Loucy (cell line): Measurements from ENCODE around the gene EBP.

Experiments used
- H2AFZ ChIP-seq: fragments of 200-600 bp; sonication (generic); 2 replicates; pipeline ENCODE4 v1.6.0; 2016; ENCODE audit warnings: antibody characterized with exemption, mild to moderate bottlenecking, low read length, moderate library complexity
- H3F3A ChIP-seq: fragments of 200-600 bp; 2 replicates; pipeline ENCODE4 v1.6.0; 2016; ENCODE audit warnings: antibody characterized with exemption, low read depth, mild to moderate bottlenecking
- H3K27me3 ChIP-seq: fragments of 200-600 bp; sonication (generic); 2 replicates; pipeline ENCODE4 v1.6.1; 2014; ENCODE audit warnings: low read length, mild to moderate bottlenecking; ENCODE audit not compliant: insufficient read depth, poor library complexity, severe bottlenecking
- H3K36me3 ChIP-seq: fragments of 200-600 bp; sonication (generic); 2 replicates; pipeline ENCODE4 v1.6.1; 2016; ENCODE audit warnings: low read length; ENCODE audit not compliant: insufficient read depth
- H3K4me1 ChIP-seq: fragments of 200-600 bp; sonication (generic); 2 replicates; pipeline ENCODE4 v1.5.1; 2014; ENCODE audit warnings: low read length, mild to moderate bottlenecking; ENCODE audit not compliant: insufficient read depth, poor library complexity, severe bottlenecking
- H3K4me2 ChIP-seq: fragments of 200-600 bp; sonication (generic); 2 replicates; pipeline ENCODE4 v1.6.0; 2014; ENCODE audit warnings: antibody characterized with exemption, low read length, low read depth, mild to moderate bottlenecking; ENCODE audit not compliant: poor library complexity, severe bottlenecking
- H3K4me3 ChIP-seq: fragments of 200-600 bp; sonication (generic); 2 replicates; pipeline ENCODE4 v1.5.1; 2014; ENCODE audit warnings: low read length, mild to moderate bottlenecking, mixed read lengths; ENCODE audit not compliant: poor library complexity, severe bottlenecking
- H3K79me2 ChIP-seq: fragments of 200-600 bp; sonication (generic); 2 replicates; pipeline ENCODE4 v1.6.1; 2014; ENCODE audit warnings: low read length; ENCODE audit not compliant: insufficient read depth
- H3K9ac ChIP-seq: fragments of 200-600 bp; sonication (generic); 2 replicates; pipeline ENCODE4 v1.6.0; 2014; ENCODE audit warnings: mild to moderate bottlenecking, low read depth, low read length, moderate library complexity; ENCODE audit not compliant: poor library complexity, severe bottlenecking
- H3K9me2 ChIP-seq: fragments of 200-600 bp; sonication (generic); replicated peaks from 2 replicates; pipeline ENCODE4 v1.6.1; 2016; ENCODE audit warnings: low read depth, low read length, mixed read lengths
- H3K9me3 ChIP-seq: fragments of 200-600 bp; sonication (generic); 2 replicates; pipeline ENCODE4 v1.6.1; 2014; ENCODE audit warnings: mild to moderate bottlenecking, antibody characterized with exemption, low read length, low read depth; ENCODE audit not compliant: insufficient read depth
- H4K20me1 ChIP-seq: fragments of 200-600 bp; sonication (generic); 2 replicates; pipeline ENCODE4 v1.6.0; 2014; ENCODE audit warnings: antibody characterized with exemption, low read length, mild to moderate bottlenecking; ENCODE audit not compliant: insufficient read depth, poor library complexity, severe bottlenecking
- EZH2phosphoT487 ChIP-seq: fragments of 200-600 bp; IDR thresholded peaks from 2 replicates; pipeline ENCODE4 v1.6.1; 2018; ENCODE audit warnings: antibody characterized with exemption, mild to moderate bottlenecking, moderate library complexity, borderline replicate concordance
- TF ChIP-seq, protein P1 (sequence below): fragments of 200-600 bp; sonication (generic); conservative IDR thresholded peaks from 2 replicates; pipeline ENCODE4 v1.5.1; 2014; ENCODE audit warnings: mild to moderate bottlenecking, antibody characterized with exemption, low read length

Gene EBP

GRCh38 chrX:48475296-48475695 lies 46.3 kb upstream of the EBP start:
- peak overlapping the region; percentile 88 for H3K9ac ChIP-seq
- no peaks in the 10 kb centered on the region for H3F3A ChIP-seq
- H3K4me2 ChIP-seq = peak overlapping the region; percentile 72
- H3K27me3 ChIP-seq = no peaks in the 10 kb centered on the region
- H3K79me2 ChIP-seq = peaks cover 39% of the 10 kb centered on the region
- TF ChIP-seq, protein P1, sequence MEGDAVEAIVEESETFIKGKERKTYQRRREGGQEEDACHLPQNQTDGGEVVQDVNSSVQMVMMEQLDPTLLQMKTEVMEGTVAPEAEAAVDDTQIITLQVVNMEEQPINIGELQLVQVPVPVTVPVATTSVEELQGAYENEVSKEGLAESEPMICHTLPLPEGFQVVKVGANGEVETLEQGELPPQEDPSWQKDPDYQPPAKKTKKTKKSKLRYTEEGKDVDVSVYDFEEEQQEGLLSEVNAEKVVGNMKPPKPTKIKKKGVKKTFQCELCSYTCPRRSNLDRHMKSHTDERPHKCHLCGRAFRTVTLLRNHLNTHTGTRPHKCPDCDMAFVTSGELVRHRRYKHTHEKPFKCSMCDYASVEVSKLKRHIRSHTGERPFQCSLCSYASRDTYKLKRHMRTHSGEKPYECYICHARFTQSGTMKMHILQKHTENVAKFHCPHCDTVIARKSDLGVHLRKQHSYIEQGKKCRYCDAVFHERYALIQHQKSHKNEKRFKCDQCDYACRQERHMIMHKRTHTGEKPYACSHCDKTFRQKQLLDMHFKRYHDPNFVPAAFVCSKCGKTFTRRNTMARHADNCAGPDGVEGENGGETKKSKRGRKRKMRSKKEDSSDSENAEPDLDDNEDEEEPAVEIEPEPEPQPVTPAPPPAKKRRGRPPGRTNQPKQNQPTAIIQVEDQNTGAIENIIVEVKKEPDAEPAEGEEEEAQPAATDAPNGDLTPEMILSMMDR = no peak
- TF ChIP-seq EZH2phosphoT487 = no peak
- peak overlapping the region; percentile 84 for H3K4me3 ChIP-seq
- H2AFZ ChIP-seq = peak overlapping the region; percentile 86
- peaks cover 11% of the 10 kb centered on the region for H3K4me1 ChIP-seq
- H4K20me1 ChIP-seq = no peaks in the 10 kb centered on the region
- no peaks in the 10 kb centered on the region for H3K36me3 ChIP-seq
- H3K9me2 ChIP-seq = no peaks in the 10 kb centered on the region
- no peaks in the 10 kb centered on the region for H3K9me3 ChIP-seq

DNA sequence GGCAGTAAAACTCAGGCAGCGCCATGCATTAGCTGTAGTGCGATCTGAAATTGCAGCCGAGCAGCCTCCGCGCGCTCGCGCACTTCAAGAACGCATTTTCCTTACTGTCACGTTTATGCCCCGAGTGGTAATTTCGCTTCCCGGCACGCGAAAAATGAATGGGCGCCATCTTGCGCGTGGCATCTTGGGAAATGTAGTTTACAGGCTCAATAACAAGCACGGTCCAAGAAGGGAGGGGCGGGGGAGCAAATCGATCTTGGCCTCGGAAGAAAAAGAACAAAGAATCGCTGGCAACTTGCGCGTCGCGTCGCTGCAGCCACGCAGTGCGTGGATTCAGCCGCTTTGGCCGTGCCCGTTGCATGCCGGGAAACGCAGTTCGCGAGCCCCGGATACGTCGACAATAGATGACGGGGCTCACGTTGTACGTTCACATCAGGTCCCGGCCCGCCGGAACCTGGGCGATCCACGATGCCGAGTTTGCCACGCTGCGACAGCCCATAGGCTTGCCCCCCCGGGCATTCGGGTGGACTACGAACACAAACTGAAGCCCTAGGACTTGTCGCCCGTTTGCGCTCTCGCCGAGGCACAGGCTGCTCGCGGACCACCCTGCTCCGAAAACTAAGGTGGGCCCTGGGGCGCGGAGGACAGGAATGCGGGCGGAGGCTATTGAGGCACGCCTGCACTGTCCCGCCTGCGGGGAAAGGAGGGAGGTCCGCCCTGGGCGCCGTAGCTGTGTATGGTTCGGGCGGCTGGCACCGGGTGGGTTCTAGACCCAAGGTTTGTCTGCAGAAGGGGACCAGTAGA lies 45.6 kb upstream of the EBP start, which contains the start of gene FTSJ1:
TSS of gene FTSJ1 (plus strand) at position 426 of the 804 bp plus-strand sequence. CDS start 1,849 bp downstream, outside the sequence.
- Histone ChIP-seq H4K20me1 (no peaks in the 10 kb centered on the region), H3F3A (no peaks in the 10 kb centered on the region), H3K36me3 (no peaks in the 10 kb centered on the region), H3K4me3 (peak within 1 kb of the TSS; percentile 84), H3K27me3 (no peaks in the 10 kb centered on the region), H3K4me2 (peak within 1 kb of the TSS; percentile 78), H3K9me3 (no peaks in the 10 kb centered on the region), H2AFZ (peak within 1 kb of the TSS; percentile 86), H3K79me2 (peaks cover 39% of the 10 kb centered on the region), H3K9ac (peak within 1 kb of the TSS; percentile 88), H3K4me1 (peaks cover 11% of the 10 kb centered on the region), H3K9me2 (no peaks in the 10 kb centered on the region)
- TF ChIP-seq, protein P1 = no peak
- TF ChIP-seq EZH2phosphoT487 = no peak

DNA sequence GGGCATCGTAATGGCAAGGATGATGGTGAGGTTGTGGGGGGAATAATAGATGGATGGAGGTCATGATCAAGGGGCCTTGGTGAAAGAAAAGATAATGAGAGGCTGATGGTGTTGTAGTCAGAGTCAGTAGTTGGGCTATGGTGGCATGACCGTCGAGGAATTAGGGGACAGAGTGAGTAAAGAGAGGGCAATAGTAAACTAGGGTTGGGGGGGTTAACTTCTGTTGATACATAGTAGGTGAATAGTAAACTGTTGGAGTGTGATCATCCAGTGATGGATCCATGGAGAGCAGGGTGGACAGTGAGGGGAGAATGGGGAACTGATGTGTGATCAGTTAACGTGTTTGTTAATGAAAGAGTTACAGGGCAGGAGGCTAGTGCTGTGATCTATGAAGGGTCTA lies 44.7 kb upstream of the EBP start:
- H3K36me3 ChIP-seq = peaks cover 4% of the 10 kb centered on the region; the same call in 1 of the 2 replicates
- no peaks in the 10 kb centered on the region for H3K9me3 ChIP-seq
- no peaks in the 10 kb centered on the region for H3F3A ChIP-seq
- peak overlapping the region; percentile 84 for H3K4me3 ChIP-seq
- peak overlapping the region; percentile 78 for H3K4me2 ChIP-seq
- no peaks in the 10 kb centered on the region for H3K27me3 ChIP-seq
- peaks cover 39% of the 10 kb centered on the region for H3K79me2 ChIP-seq
- H3K9me2 ChIP-seq = no peaks in the 10 kb centered on the region
- peaks cover 11% of the 10 kb centered on the region for H3K4me1 ChIP-seq
- H2AFZ ChIP-seq = no peak overlapping the region
- peak overlapping the region; percentile 88 for H3K9ac ChIP-seq
- no peaks in the 10 kb centered on the region for H4K20me1 ChIP-seq
- TF ChIP-seq, protein P1 = no peak
- TF ChIP-seq EZH2phosphoT487 = no peak
